Vagina (tissue), 2 donors: Measurements from ENCODE around the gene PIGV.

ENCODE experiments used
- CTCF ChIP-seq, 3 experiments: fragments of 450-650 bp in 2 of 3; fragments of 200-600 bp in 1 of 3; sonication (generic) in 1 of 3; IDR thresholded peaks; one replicate each; pipeline ENCODE4 v1.5.1; 2017 to 2019; ENCODE audit warnings: antibody characterized with exemption in 3 of 3, mild to moderate bottlenecking in 2 of 3, moderate library complexity in 2 of 3
- POLR2A ChIP-seq, 2 donors: fragments of 450-650 bp; IDR thresholded peaks; one replicate each; pipeline ENCODE4 v1.6.1; 2017; ENCODE audit warnings: antibody characterized with exemption in 2 of 2, mild to moderate bottlenecking in 2 of 2, moderate library complexity in 2 of 2
- POLR2AphosphoS5 ChIP-seq, 2 donors: sonication (generic); formaldehyde crosslinking; IDR thresholded peaks; one replicate each; pipeline ENCODE4 v1.9.0; 2017; ENCODE audit warnings: antibody characterized with exemption in 2 of 2, mild to moderate bottlenecking in 2 of 2, low read depth in 1 of 2; ENCODE audit not compliant: insufficient read depth in 1 of 2

- TF ChIP-seq CTCF (IDR thresholded peaks at IDR 0.05) = no peak
- TF ChIP-seq POLR2AphosphoS5 (IDR thresholded peaks at IDR 0.05; ENCODE audit: insufficient read depth in 1 of 2, low read depth in 1 of 2) = no peak
- TF ChIP-seq POLR2A (IDR thresholded peaks at IDR 0.05) = no peak
Measured at GRCh38 chr1:26758358-26758757, 29.4 kb upstream of the PIGV start.
